Measurements from ENCODE around the gene MAP6. TPM values are rescaled to one million over a fixed set of nuclear protein-coding genes. Genes with fewer than 3 reads are reported as not detected.

The MAP6 gene
- total and polyA plus RNA-seq, 8 donors = 0.58 to 27.2 (median 3.6) TPM

GRCh38 chr11:75595429-75595828 is 73.4 kb downstream of the MAP6 start:
- no peaks in the 10 kb centered on the region for H3K27me3 ChIP-seq
- DNase-seq = no peak
- no peak overlapping the region for H3K4me3 ChIP-seq
- H3K27ac ChIP-seq = no peak overlapping the region
- H3K9me3 ChIP-seq = no peaks in the 10 kb centered on the region
- H3K4me1 ChIP-seq = no peaks in the 10 kb centered on the region
- 77 to 85% (median 81%) methylated on average over 2 of the region's 2 CpGs for WGBS, 5 donors
- intact Hi-C loops (cut with DNase I; ENCODE audit: low total_unique reads) = no loop called here
- TF ChIP-seq POLR2AphosphoS5 (IDR thresholded peaks at IDR 0.05) (no peak), EP300 (IDR thresholded peaks at IDR 0.05) (no peak), CTCF (IDR thresholded peaks at IDR 0.05) (no peak), POLR2A (IDR thresholded peaks at IDR 0.05) (no peak)
- no peaks in the 10 kb centered on the region for H3K36me3 ChIP-seq

GRCh38 chr11:75594211-75594610 is 74.6 kb downstream of the MAP6 start:
- WGBS, 5 donors = 77 to 86% (median 84%) methylated on average over 6 of the region's 6 CpGs

GRCh38 chr11:75593286-75593915 is 75.4 kb downstream of the MAP6 start:
- no peak overlapping the region for H3K4me3 ChIP-seq
- no peaks in the 10 kb centered on the region for H3K9me3 ChIP-seq
- no peak for TF ChIP-seq EP300 (IDR thresholded peaks at IDR 0.05)
- no peak for TF ChIP-seq POLR2AphosphoS5 (IDR thresholded peaks at IDR 0.05)
- TF ChIP-seq CTCF (IDR thresholded peaks at IDR 0.05) = no peak
- TF ChIP-seq POLR2A (IDR thresholded peaks at IDR 0.05) = no peak
- 37 to 45% (median 43%) methylated on average over 2 of the region's 2 CpGs for WGBS, 5 donors
- intact Hi-C loops (cut with DNase I; ENCODE audit: low total_unique reads) = no loop called here
- no peaks in the 10 kb centered on the region for H3K27me3 ChIP-seq
- no peak overlapping the region for H3K27ac ChIP-seq
- H3K36me3 ChIP-seq = no peaks in the 10 kb centered on the region
- no peaks in the 10 kb centered on the region for H3K4me1 ChIP-seq
- peak in 1 of 2 donors; percentile 43 for DNase-seq

More at GRCh38 chr11:75594211-75594610, 74.6 kb downstream of the MAP6 start:
- TF ChIP-seq POLR2AphosphoS5 (IDR thresholded peaks at IDR 0.05) (no peak), POLR2A (IDR thresholded peaks at IDR 0.05) (no peak), CTCF (IDR thresholded peaks at IDR 0.05) (no peak)
- DNase-seq = no peak
- no peaks in the 10 kb centered on the region for H3K36me3 ChIP-seq
- no peak overlapping the region for H3K27ac ChIP-seq
- H3K27me3 ChIP-seq = no peaks in the 10 kb centered on the region
- H3K4me1 ChIP-seq = no peaks in the 10 kb centered on the region
- H3K4me3 ChIP-seq = no peak overlapping the region
- H3K9me3 ChIP-seq = no peaks in the 10 kb centered on the region
- intact Hi-C loops (cut with DNase I; ENCODE audit: low total_unique reads) = no loop called here

GRCh38 chr11:75592715-75593114 is 76.1 kb downstream of the MAP6 start:
- Histone ChIP-seq H3K27ac (no peak overlapping the region), H3K36me3 (no peaks in the 10 kb centered on the region), H3K4me3 (no peak overlapping the region), H3K9me3 (no peaks in the 10 kb centered on the region), H3K27me3 (no peaks in the 10 kb centered on the region), H3K4me1 (no peaks in the 10 kb centered on the region)
- 40 to 63% (median 48%) methylated on average over 2 of the region's 2 CpGs for WGBS, 5 donors
- TF ChIP-seq CTCF (IDR thresholded peaks at IDR 0.05) (no peak), POLR2A (IDR thresholded peaks at IDR 0.05) (no peak), POLR2AphosphoS5 (IDR thresholded peaks at IDR 0.05) (no peak), EP300 (IDR thresholded peaks at IDR 0.05) (no peak)
- no peak for DNase-seq
- intact Hi-C loops (cut with DNase I; ENCODE audit: low total_unique reads) = no loop called here
